Upper lobe of left lung (tissue), 4 donors: ENCODE measurements around the gene CDH13.

Source experiments
- EP300 ChIP-seq, 4 donors: sonication (generic); formaldehyde crosslinking; IDR thresholded peaks; one replicate each; pipeline ENCODE4 v1.5.1; 2017; ENCODE audit warnings: antibody characterized with exemption in 4 of 4, control low read depth in 2 of 4
- POLR2A ChIP-seq, 4 donors: fragments of 450-650 bp; IDR thresholded peaks; one replicate each; pipeline ENCODE4 v1.5.1; 2016 to 2017; ENCODE audit warnings: antibody characterized with exemption in 4 of 4, mild to moderate bottlenecking in 2 of 4
- POLR2AphosphoS5 ChIP-seq, 2 donors: sonication (generic); formaldehyde crosslinking; IDR thresholded peaks; one replicate each; pipeline ENCODE4 v1.5.1; 2017; ENCODE audit warnings: antibody characterized with exemption in 2 of 2
- TF ChIP-seq, protein P1 (sequence below), 6 experiments: fragments of 450-650 bp in 4 of 6; fragments of 200-600 bp in 2 of 6; sonication (generic) in 2 of 6; IDR thresholded peaks; one replicate each; pipeline ENCODE4 v1.5.1; 2016 to 2019; ENCODE audit warnings: antibody characterized with exemption in 6 of 6

GRCh38 chr16:83577078-83577745 is 950.4 kb downstream of the CDH13 start:
- TF ChIP-seq POLR2A (IDR thresholded peaks at IDR 0.05) (no peak), POLR2AphosphoS5 (IDR thresholded peaks at IDR 0.05) (no peak), EP300 (IDR thresholded peaks at IDR 0.05) (no peak)
- TF ChIP-seq, protein P1, sequence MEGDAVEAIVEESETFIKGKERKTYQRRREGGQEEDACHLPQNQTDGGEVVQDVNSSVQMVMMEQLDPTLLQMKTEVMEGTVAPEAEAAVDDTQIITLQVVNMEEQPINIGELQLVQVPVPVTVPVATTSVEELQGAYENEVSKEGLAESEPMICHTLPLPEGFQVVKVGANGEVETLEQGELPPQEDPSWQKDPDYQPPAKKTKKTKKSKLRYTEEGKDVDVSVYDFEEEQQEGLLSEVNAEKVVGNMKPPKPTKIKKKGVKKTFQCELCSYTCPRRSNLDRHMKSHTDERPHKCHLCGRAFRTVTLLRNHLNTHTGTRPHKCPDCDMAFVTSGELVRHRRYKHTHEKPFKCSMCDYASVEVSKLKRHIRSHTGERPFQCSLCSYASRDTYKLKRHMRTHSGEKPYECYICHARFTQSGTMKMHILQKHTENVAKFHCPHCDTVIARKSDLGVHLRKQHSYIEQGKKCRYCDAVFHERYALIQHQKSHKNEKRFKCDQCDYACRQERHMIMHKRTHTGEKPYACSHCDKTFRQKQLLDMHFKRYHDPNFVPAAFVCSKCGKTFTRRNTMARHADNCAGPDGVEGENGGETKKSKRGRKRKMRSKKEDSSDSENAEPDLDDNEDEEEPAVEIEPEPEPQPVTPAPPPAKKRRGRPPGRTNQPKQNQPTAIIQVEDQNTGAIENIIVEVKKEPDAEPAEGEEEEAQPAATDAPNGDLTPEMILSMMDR (IDR thresholded peaks at IDR 0.05), result no peak
